GM23338 (cell line): ENCODE results near the gene RABL6. TPM values are rescaled to one million over a fixed set of nuclear protein-coding genes. Genes with fewer than 3 reads are reported as not detected.
"Not testable (repeated sequence)": the region's sequence is repeated elsewhere in the genome, so short reads cannot be mapped to it uniquely, and the experiment has no call there.

Experiments used
- ATAC-seq: fragments of 200-7000 bp; cut with Tn5 transposase; 3 replicates; pipeline ENCODE4 v1.9.1; 2020
- DNase-seq: peaks from one replicate; pipeline ENCODE4 v3.0.0-alpha.2; 2015; ENCODE audit warnings: low spot score
- H2AFZ ChIP-seq: fragments of 200-600 bp; sonication (generic); 2 replicates; pipeline ENCODE4 v1.8.0; 2016; ENCODE audit warnings: antibody characterized with exemption, mild to moderate bottlenecking, moderate library complexity
- H3F3A ChIP-seq: fragments of 200-600 bp; sonication (generic); replicated peaks from 2 replicates; pipeline ENCODE4 v1.8.0; 2017; ENCODE audit warnings: antibody characterized with exemption, mixed run types, low read depth
- H3K27ac ChIP-seq: fragments of 200-600 bp; sonication (generic); 2 replicates; pipeline ENCODE4 v1.6.1; 2016; ENCODE audit warnings: low read depth
- H3K27me3 ChIP-seq: fragments of 200-600 bp; sonication (generic); 2 replicates; pipeline ENCODE4 v1.8.0; 2016; ENCODE audit warnings: mild to moderate bottlenecking, mixed run types, moderate library complexity; ENCODE audit not compliant: insufficient read depth
- H3K36me3 ChIP-seq: fragments of 200-600 bp; sonication (generic); 2 replicates; pipeline ENCODE4 v1.8.0; 2016; ENCODE audit warnings: mild to moderate bottlenecking; ENCODE audit not compliant: insufficient read depth
- H3K4me1 ChIP-seq: fragments of 200-600 bp; sonication (generic); 2 replicates; pipeline ENCODE4 v1.8.0; 2016; ENCODE audit warnings: mild to moderate bottlenecking, moderate library complexity; ENCODE audit not compliant: insufficient read depth
- H3K4me2 ChIP-seq: fragments of 200-600 bp; sonication (generic); 2 replicates; pipeline ENCODE4 v1.7.1; 2017; ENCODE audit warnings: mixed run types
- H3K4me3 ChIP-seq: fragments of 200-600 bp; sonication (generic); 2 replicates; pipeline ENCODE4 v1.6.1; 2016; ENCODE audit warnings: mixed run types
- H3K79me2 ChIP-seq: fragments of 200-600 bp; sonication (generic); replicated peaks from 2 replicates; pipeline ENCODE4 v1.8.0; 2017; ENCODE audit warnings: mild to moderate bottlenecking; ENCODE audit not compliant: insufficient read depth
- H3K9me2 ChIP-seq: fragments of 200-600 bp; sonication (generic); 2 replicates; pipeline ENCODE4 v1.8.0; 2017; ENCODE audit not compliant: insufficient read depth
- H4K20me1 ChIP-seq: fragments of 200-600 bp; sonication (generic); replicated peaks from 2 replicates; pipeline ENCODE4 v1.8.0; 2017; ENCODE audit warnings: mild to moderate bottlenecking; ENCODE audit not compliant: insufficient read depth
- H3K27ac Mint-ChIP-seq: 2 replicates; pipeline ENCODE4 v1.8.0; 2020; ENCODE audit warnings: inconsistent platforms, mild to moderate bottlenecking, moderate library complexity, mixed read lengths
- H3K27me3 Mint-ChIP-seq: 3 replicates; pipeline ENCODE4 v1.8.0; 2022; ENCODE audit warnings: low read depth, mild to moderate bottlenecking, moderate library complexity, mixed read lengths, inconsistent platforms; ENCODE audit not compliant: insufficient read depth, poor library complexity
- H3K36me3 Mint-ChIP-seq: 3 replicates; pipeline ENCODE4 v1.8.0; 2021; ENCODE audit warnings: low read depth, mild to moderate bottlenecking, inconsistent platforms, moderate library complexity, mixed read lengths
- H3K4me1 Mint-ChIP-seq: 3 replicates; pipeline ENCODE4 v1.8.0; 2020; ENCODE audit warnings: mild to moderate bottlenecking, inconsistent platforms, mixed read lengths
- H3K4me3 Mint-ChIP-seq: 3 replicates; pipeline ENCODE4 v1.8.0; 2021; ENCODE audit warnings: moderate library complexity, mild to moderate bottlenecking, inconsistent platforms, mixed read lengths
- H3K9me3 Mint-ChIP-seq: 3 replicates; pipeline ENCODE4 v1.8.0; 2020; ENCODE audit warnings: moderate library complexity, mild to moderate bottlenecking, inconsistent platforms, mixed read lengths
- POLR2AphosphoS5 ChIP-seq: IDR thresholded peaks from 2 replicates; pipeline ENCODE4 v1.6.1; 2016; ENCODE audit warnings: antibody characterized with exemption, low read depth
- STAT1 ChIP-seq: IDR thresholded peaks from one replicate; pipeline ENCODE4 v1.6.1; 2016; ENCODE audit warnings: antibody characterized with exemption; ENCODE audit not compliant: unreplicated experiment
- polyA plus RNA-seq: library from polyadenylated mRNA; unstranded; fragments of >200 nt; fragmentation: Nextera tagmentation; extraction: Ambion mirVana; gene quantifications from 2 replicates; pipeline ENCODE4 v1.2.1, GENCODE V29; 2016
- total RNA-seq: library from RNA; depleted of rRNA; stranded (reverse); fragments of >200 nt; shearing (Covaris generic); gene quantifications from 2 replicates; pipeline ENCODE4 v1.2.3, GENCODE V29; 2014
- TF ChIP-seq, protein P1 (sequence below): fragments of 250-450 bp; sonication (Bioruptor Pico); IDR thresholded peaks from 2 replicates; pipeline ENCODE4 v1.5.0; 2020; ENCODE audit warnings: mild to moderate bottlenecking, moderate library complexity

Gene RABL6
- total and polyA plus RNA-seq, 2 experiments from 2014 or later = 59.1 to 127 TPM

DNA sequence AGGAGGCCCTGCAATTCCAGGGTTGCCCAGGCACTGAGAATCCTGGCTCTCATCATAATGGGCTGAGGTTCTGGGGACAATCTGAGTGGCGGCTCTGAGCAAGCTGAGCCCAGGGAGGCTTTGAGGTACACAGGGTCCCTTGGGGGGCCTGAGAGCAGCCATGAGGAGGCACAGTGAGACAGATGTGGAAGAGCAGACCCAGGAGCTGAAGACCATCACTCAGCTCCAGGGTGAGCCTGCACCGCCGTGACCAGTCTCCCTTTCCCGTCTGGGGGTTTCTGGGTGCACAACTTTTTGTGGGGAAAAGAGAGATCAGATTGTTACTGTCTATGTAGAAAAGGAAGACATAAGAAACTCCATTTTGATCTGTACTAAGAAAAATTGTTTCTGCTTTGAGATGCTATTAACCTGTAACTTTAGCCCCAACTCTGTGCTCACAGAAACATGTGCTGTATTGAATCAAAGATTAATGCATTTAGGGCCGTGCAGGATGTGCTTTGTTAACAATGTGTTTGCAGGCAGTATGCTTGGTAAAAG is 11.4 kb upstream of the RABL6 start, which contains the start of gene CCDC183:
CCDC183 (plus strand) TSS at position 101 of the 537 bp plus-strand sequence; CDS start at position 161, 60 bp downstream.
- Mint-ChIP-seq H3K9me3 (no peaks in the 10 kb centered on the region), H3K36me3 (peaks cover 8% of the 10 kb centered on the region; the same call in 2 of the 3 replicates), H3K27me3 (peaks cover 30% of the 10 kb centered on the region), H3K27ac (no peak within 1 kb of the TSS), H3K4me1 (peaks cover 30% of the 10 kb centered on the region), H3K4me3 (peak within 1 kb of the TSS; percentile 1; the same call in 1 of the 3 replicates)
- Histone ChIP-seq H4K20me1 (peaks cover 14% of the 10 kb centered on the region), H3K36me3 (no peaks in the 10 kb centered on the region), H2AFZ (no peak within 1 kb of the TSS), H3F3A (peaks cover 13% of the 10 kb centered on the region; the same call in 1 of the 2 replicates), H3K27me3 (peaks cover 13% of the 10 kb centered on the region), H3K4me1 (peaks cover 21% of the 10 kb centered on the region), H3K4me3 (no peak within 1 kb of the TSS), H3K79me2 (0 out of 2 replicates have a peak, but pooled peaks cover 4% of the 10 kb centered on the region), H3K27ac (no peak within 1 kb of the TSS), H3K9me2 (no peaks in the 10 kb centered on the region), H3K4me2 (peak within 1 kb of the TSS; percentile 51; the same call in 1 of the 2 replicates)
- DNase-seq = no peak
- TF ChIP-seq POLR2AphosphoS5 (no peak), STAT1 (no peak)
- TF ChIP-seq, protein P1, sequence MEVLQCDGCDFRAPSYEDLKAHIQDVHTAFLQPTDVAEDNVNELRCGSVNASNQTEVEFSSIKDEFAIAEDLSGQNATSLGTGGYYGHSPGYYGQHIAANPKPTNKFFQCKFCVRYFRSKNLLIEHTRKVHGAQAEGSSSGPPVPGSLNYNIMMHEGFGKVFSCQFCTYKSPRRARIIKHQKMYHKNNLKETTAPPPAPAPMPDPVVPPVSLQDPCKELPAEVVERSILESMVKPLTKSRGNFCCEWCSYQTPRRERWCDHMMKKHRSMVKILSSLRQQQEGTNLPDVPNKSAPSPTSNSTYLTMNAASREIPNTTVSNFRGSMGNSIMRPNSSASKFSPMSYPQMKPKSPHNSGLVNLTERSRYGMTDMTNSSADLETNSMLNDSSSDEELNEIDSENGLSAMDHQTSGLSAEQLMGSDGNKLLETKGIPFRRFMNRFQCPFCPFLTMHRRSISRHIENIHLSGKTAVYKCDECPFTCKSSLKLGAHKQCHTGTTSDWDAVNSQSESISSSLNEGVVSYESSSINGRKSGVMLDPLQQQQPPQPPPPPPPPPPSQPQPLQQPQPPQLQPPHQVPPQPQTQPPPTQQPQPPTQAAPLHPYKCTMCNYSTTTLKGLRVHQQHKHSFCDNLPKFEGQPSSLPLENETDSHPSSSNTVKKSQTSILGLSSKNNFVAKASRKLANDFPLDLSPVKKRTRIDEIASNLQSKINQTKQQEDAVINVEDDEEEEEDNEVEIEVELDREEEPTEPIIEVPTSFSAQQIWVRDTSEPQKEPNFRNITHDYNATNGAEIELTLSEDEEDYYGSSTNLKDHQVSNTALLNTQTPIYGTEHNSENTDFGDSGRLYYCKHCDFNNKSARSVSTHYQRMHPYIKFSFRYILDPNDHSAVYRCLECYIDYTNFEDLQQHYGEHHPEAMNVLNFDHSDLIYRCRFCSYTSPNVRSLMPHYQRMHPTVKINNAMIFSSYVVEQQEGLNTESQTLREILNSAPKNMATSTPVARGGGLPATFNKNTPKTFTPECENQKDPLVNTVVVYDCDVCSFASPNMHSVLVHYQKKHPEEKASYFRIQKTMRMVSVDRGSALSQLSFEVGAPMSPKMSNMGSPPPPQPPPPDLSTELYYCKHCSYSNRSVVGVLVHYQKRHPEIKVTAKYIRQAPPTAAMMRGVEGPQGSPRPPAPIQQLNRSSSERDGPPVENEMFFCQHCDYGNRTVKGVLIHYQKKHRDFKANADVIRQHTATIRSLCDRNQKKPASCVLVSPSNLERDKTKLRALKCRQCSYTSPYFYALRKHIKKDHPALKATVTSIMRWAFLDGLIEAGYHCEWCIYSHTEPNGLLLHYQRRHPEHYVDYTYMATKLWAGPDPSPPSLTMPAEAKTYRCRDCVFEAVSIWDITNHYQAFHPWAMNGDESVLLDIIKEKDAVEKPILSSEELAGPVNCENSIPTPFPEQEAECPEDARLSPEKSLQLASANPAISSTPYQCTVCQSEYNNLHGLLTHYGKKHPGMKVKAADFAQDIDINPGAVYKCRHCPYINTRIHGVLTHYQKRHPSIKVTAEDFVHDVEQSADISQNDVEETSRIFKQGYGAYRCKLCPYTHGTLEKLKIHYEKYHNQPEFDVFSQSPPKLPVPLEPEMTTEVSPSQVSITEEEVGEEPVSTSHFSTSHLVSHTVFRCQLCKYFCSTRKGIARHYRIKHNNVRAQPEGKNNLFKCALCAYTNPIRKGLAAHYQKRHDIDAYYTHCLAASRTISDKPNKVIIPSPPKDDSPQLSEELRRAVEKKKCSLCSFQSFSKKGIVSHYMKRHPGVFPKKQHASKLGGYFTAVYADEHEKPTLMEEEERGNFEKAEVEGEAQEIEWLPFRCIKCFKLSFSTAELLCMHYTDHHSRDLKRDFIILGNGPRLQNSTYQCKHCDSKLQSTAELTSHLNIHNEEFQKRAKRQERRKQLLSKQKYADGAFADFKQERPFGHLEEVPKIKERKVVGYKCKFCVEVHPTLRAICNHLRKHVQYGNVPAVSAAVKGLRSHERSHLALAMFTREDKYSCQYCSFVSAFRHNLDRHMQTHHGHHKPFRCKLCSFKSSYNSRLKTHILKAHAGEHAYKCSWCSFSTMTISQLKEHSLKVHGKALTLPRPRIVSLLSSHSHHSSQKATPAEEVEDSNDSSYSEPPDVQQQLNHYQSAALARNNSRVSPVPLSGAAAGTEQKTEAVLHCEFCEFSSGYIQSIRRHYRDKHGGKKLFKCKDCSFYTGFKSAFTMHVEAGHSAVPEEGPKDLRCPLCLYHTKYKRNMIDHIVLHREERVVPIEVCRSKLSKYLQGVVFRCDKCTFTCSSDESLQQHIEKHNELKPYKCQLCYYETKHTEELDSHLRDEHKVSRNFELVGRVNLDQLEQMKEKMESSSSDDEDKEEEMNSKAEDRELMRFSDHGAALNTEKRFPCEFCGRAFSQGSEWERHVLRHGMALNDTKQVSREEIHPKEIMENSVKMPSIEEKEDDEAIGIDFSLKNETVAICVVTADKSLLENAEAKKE (CRISPR knock-in tag) = no peak
- ATAC-seq = no peak

DNA sequence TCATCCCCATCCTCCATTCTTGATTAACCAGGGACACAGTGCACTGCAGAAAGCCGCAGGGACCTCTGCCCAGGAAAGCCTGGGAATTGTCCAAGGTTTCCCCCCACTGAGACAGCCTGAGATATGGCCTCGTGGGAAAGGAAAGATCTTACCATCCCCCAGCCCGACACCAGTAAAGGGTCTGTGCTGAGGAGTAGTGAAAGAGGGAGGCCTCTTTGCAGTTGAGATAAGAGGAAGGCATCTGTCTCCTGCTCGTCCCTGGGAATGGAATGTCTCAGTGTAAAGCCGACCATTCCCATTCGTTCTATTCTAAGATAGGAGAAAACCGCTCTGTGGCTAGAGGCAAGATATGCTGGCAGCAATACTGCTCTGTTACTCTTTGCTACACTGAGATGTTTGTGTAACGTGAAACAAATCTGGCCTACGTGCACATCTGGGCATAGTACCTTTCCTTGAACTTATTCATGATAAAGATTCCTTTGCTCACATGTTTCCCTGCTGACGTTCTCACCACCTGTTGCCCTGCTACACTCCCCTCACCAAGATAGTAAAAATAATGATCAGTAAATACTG is 10.9 kb upstream of the RABL6 start:
- DNase-seq = peak; percentile 23
- Histone ChIP-seq H3K27me3 (peaks cover 13% of the 10 kb centered on the region), H3K4me2 (peak overlapping the region; percentile 51; the same call in 1 of the 2 replicates), H3F3A (peaks cover 16% of the 10 kb centered on the region; the same call in 1 of the 2 replicates), H3K4me1 (peaks cover 21% of the 10 kb centered on the region), H4K20me1 (peaks cover 14% of the 10 kb centered on the region)
- not testable (repeated sequence) for H3K36me3 Mint-ChIP-seq, H3K9me3 Mint-ChIP-seq, H3K9me2 ChIP-seq, H3K4me3 ChIP-seq, H3K79me2 ChIP-seq, ATAC-seq, H3K27ac ChIP-seq, H3K36me3 ChIP-seq, H2AFZ ChIP-seq, H3K27ac Mint-ChIP-seq
- H3K4me3 Mint-ChIP-seq = peak overlapping the region; percentile 1; the same call in 1 of the 3 replicates
- peaks cover 30% of the 10 kb centered on the region for H3K4me1 Mint-ChIP-seq
- peaks cover 30% of the 10 kb centered on the region for H3K27me3 Mint-ChIP-seq
